Activated CD4-positive, alpha-beta memory T cell treated with anti-CD3 and anti-CD28 coated beads for 36 hours (primary cell): Measurements from ENCODE around the gene SLC35A1. TPM values are rescaled to one million over a fixed set of nuclear protein-coding genes. Genes with fewer than 3 reads are reported as not detected.

ENCODE experiments used
- total RNA-seq, 2 experiments: library from RNA; stranded (reverse); gene quantifications; one replicate each; pipeline ENCODE4 v1.2.3, GENCODE V29; 2021

Gene SLC35A1
- total RNA-seq, 2 experiments from 2014 or later, result 7.8 to 9.5 TPM

Other genes starting within 250 kb of the SLC35A1 start
- 1 to 10 TPM; 7.6 to 8.1 TPM for gene SMIM8, start 150.4 kb upstream of the SLC35A1 start, total RNA-seq
- gene GJB7, start 143.7 kb upstream of the SLC35A1 start, total RNA-seq, result not detected
- 1 to 10 TPM in 1 of 2 experiments, under 1 TPM in 1; 0.95 to 1.1 TPM for gene C6orf163, start 128.2 kb upstream of the SLC35A1 start, total RNA-seq
- gene CFAP206, start 65.0 kb upstream of the SLC35A1 start, total RNA-seq, result not detected
- 10 to 100 TPM; 20.0 to 20.8 TPM for gene RARS2, start 117.0 kb downstream of the SLC35A1 start, total RNA-seq
- 10 to 100 TPM; 35.0 to 38.7 TPM for gene ORC3, start 117.2 kb downstream of the SLC35A1 start, total RNA-seq
- 10 to 100 TPM; 45.7 to 46.0 TPM for gene AKIRIN2, start 229.3 kb downstream of the SLC35A1 start, total RNA-seq